ENCODE results near the gene SPINT2.

- no peak for TF ChIP-seq SP1 (IDR thresholded peaks at IDR 0.05)
- TF ChIP-seq ARNT (IDR thresholded peaks at IDR 0.05), result no peak
- no peak for TF ChIP-seq LEF1 (IDR thresholded peaks at IDR 0.05; ENCODE audit: borderline replicate concordance)
- TF ChIP-seq ELF4 (IDR thresholded peaks at IDR 0.05), result no peak
Observed at GRCh38 chr19:38285567-38285966, 21.2 kb downstream of the SPINT2 start.
